Muscle layer of colon (tissue), 2 donors: ENCODE results near the gene SH3RF3.

Experiments used
- H3K27ac ChIP-seq: one replicate; pipeline ENCODE4 v1.7.0; 2013; ENCODE audit warnings: low read depth, mild to moderate bottlenecking, low read length, moderate library complexity
- H3K27me3 ChIP-seq, 2 donors: one replicate each; pipeline ENCODE4 v1.7.0; 2013; ENCODE audit warnings: low read length in 2 of 2, mild to moderate bottlenecking in 2 of 2; ENCODE audit not compliant: insufficient read depth in 2 of 2, control insufficient read depth in 1 of 2
- H3K36me3 ChIP-seq: one replicate; pipeline ENCODE4 v1.7.0; 2013; ENCODE audit warnings: mild to moderate bottlenecking, low read length; ENCODE audit not compliant: insufficient read depth
- H3K4me1 ChIP-seq: one replicate; pipeline ENCODE4 v1.7.0; 2013; ENCODE audit warnings: mild to moderate bottlenecking, low read length; ENCODE audit not compliant: insufficient read depth
- H3K4me3 ChIP-seq, 2 donors: one replicate each; pipeline ENCODE4 v1.7.0; 2013; ENCODE audit warnings: low read length in 2 of 2, low read depth in 1 of 2, mild to moderate bottlenecking in 1 of 2, moderate library complexity in 1 of 2
- H3K9ac ChIP-seq: one replicate; pipeline ENCODE4 v1.7.0; 2013; ENCODE audit warnings: low read length
- H3K9me3 ChIP-seq: one replicate; pipeline ENCODE4 v1.7.0; 2013; ENCODE audit warnings: mild to moderate bottlenecking, low read length
- donor health status: abdominal sarcoma.
- donor health status: Adenocarcinoma of cecum.

The SH3RF3 gene

GRCh38 chr2:109352898-109353689 is 224.1 kb downstream of the SH3RF3 start:
- no peak overlapping the region for H3K27ac ChIP-seq
- H3K4me1 ChIP-seq: peaks cover 29% of the 10 kb centered on the region
- no peak overlapping the region for H3K9ac ChIP-seq
- no peak overlapping the region for H3K4me3 ChIP-seq
- no peaks in the 10 kb centered on the region for H3K9me3 ChIP-seq
- no peaks in the 10 kb centered on the region for H3K27me3 ChIP-seq
- no peaks in the 10 kb centered on the region for H3K36me3 ChIP-seq

DNA sequence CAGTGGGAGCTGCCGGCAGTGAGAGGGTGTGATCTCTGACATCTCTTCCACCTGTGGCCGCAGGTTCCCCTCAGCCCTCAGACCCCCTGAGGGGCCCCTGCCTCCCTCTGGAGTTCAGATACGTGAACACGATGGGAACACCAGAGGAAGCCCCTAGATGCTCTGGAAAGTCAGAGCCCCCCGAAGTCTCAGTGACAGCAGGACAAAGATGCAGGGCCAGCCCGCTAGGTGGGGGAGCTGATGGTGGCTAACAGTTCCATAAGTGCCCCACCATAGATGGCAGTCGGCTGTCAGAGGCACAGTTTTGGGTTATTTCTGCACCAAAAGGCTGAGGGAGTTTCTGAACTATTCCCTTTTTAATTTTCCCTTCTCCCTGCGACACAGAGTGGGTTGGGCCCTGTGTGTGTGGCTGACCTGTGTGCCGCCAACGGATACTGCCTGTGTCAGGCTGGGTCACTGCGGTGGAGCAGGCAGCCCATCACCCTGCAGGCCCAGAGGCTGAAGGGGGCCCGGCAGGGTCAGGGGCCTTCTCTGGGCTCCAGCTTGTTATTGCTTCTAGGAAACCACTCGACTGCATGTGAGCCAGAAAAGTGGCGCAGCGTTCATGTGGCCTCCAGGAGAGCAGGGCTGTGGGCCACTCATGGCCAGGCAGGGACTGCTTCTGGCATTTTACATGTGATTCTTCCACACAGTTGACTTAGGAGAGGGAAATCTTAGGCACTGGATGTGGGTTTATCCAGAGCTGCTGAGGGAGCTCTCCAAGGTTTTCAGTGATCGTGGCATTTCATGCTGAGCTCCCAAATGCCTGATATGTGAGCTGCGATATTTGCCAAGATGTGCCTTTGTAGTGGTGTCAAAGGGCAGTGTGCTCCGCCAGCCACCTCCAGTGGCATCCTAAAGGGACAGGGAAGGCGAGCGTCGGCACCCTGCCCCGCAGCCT is 225.1 kb downstream of the SH3RF3 start:
- Histone ChIP-seq H3K27me3 (no peaks in the 10 kb centered on the region), H3K4me1 (peaks cover 24% of the 10 kb centered on the region), H3K27ac (no peak overlapping the region), H3K9ac (no peak overlapping the region), H3K9me3 (no peaks in the 10 kb centered on the region), H3K36me3 (no peaks in the 10 kb centered on the region), H3K4me3 (no peak overlapping the region)

DNA sequence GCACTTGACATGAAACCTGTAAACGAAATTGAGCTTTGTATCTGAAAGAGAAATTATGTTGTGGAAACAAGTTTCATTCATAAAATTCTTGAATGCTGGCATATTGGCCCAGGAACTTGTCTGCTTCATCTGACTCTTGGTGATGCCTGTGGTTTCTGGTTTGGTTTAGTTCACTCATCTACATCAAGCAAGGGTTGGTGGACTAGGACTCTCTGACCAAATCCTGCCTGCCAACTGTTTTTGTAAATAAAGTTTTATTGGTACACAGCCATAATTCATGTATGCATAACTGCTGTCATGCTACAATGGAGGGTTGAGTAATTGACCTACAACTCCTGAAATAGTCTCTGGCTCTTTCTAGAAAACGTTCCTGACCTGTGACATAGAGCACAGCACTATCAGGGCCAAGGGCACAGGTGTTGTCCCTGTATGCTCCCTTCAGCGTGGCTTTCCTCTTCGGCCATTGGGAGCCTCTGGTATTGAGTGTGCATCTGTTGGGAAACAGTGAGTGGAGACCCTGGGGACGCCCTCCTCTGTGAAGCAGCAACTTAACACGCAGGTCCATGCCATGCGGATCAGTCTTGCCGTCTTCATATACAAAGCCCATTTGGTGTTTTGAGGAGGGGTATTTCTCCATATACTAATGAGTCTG is 226.3 kb downstream of the SH3RF3 start:
- Histone ChIP-seq H3K36me3 (no peaks in the 10 kb centered on the region), H3K9me3 (no peaks in the 10 kb centered on the region), H3K27ac (no peak overlapping the region), H3K4me1 (peaks cover 16% of the 10 kb centered on the region), H3K9ac (no peak overlapping the region), H3K27me3 (no peaks in the 10 kb centered on the region), H3K4me3 (no peak overlapping the region)

DNA sequence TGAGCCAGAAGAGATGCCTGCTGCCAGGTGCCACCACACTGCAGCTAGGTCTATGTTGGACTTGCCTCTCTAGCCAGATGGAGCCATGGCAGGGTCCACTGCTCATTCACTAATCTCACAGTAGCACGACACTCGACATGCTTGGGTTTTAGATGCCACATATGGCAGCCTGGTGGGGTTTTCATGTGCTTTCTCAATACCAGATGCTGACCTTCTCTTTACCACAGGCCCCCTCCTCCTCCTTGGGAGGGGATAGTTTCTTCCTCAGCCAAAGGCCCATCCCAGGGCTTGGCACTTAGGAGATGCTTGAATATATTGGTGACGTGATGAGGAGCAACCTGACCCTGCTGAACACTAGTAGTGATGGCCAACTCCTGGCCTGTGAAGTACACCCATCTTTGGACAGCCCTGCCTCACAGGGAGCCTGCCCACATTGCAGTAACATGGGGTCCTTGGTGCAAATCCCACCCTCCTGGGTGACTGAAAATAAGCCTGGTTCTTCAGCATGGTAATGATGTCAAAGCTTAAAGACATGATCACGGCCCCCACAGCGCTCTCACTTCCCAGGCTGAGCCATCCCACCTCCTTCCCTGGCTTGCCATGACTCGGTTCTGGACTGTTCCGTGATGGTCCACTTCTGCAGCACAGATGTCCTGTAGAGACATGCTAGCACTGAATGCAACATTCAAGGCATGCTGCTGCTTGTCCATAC is 227.5 kb downstream of the SH3RF3 start:
- no peak overlapping the region for H3K27ac ChIP-seq
- H3K4me1 ChIP-seq: peaks cover 4% of the 10 kb centered on the region
- no peaks in the 10 kb centered on the region for H3K36me3 ChIP-seq
- H3K9me3 ChIP-seq: no peaks in the 10 kb centered on the region
- H3K27me3 ChIP-seq: no peaks in the 10 kb centered on the region
- no peak overlapping the region for H3K9ac ChIP-seq
- no peak overlapping the region for H3K4me3 ChIP-seq

GRCh38 chr2:109364217-109364616 is 235.2 kb downstream of the SH3RF3 start:
- no peaks in the 10 kb centered on the region for H3K4me1 ChIP-seq
- no peaks in the 10 kb centered on the region for H3K27me3 ChIP-seq
- no peak overlapping the region for H3K27ac ChIP-seq
- no peaks in the 10 kb centered on the region for H3K36me3 ChIP-seq
- no peak overlapping the region for H3K9ac ChIP-seq
- H3K9me3 ChIP-seq: no peaks in the 10 kb centered on the region
- H3K4me3 ChIP-seq: no peak overlapping the region

GRCh38 chr2:109365131-109365530 is 236.1 kb downstream of the SH3RF3 start:
- Histone ChIP-seq H3K9me3 (no peaks in the 10 kb centered on the region), H3K27me3 (no peaks in the 10 kb centered on the region), H3K4me1 (no peaks in the 10 kb centered on the region), H3K4me3 (no peak overlapping the region), H3K36me3 (no peaks in the 10 kb centered on the region), H3K9ac (no peak overlapping the region), H3K27ac (no peak overlapping the region)

- Histone ChIP-seq H3K36me3 (no peaks in the 10 kb centered on the region), H3K27ac (no peak overlapping the region), H3K9me3 (no peaks in the 10 kb centered on the region), H3K27me3 (no peaks in the 10 kb centered on the region), H3K4me1 (no peaks in the 10 kb centered on the region), H3K4me3 (no peak overlapping the region), H3K9ac (no peak overlapping the region)
Observed at GRCh38 chr2:109367683-109368082, 238.7 kb downstream of the SH3RF3 start.

DNA sequence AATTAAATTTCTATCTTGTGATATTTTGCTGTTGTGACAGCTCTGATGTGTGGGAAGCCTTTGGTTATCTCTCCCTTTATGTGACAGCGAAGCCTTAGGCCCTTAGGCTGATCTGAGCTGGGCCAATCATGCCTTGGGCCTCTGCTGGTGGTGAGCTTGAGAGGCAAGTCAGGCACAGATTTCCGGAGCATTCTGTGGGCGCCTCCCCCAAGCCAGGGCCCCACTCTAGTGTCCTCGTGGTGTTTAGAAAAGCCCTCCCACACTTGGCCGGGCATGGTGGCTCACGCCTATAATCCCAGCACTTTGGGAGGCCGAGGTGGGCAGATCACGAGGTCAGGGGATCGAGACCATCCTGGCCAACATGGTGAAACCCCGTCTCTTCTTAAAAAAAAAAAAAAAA is 239.8 kb downstream of the SH3RF3 start:
- H3K4me1 ChIP-seq: no peaks in the 10 kb centered on the region
- no peaks in the 10 kb centered on the region for H3K27me3 ChIP-seq
- no peaks in the 10 kb centered on the region for H3K9me3 ChIP-seq
- no peak overlapping the region for H3K4me3 ChIP-seq
- H3K9ac ChIP-seq: no peak overlapping the region
- H3K36me3 ChIP-seq: no peaks in the 10 kb centered on the region
- H3K27ac ChIP-seq: no peak overlapping the region

- Histone ChIP-seq H3K27ac (no peak overlapping the region), H3K9me3 (no peaks in the 10 kb centered on the region), H3K36me3 (no peaks in the 10 kb centered on the region), H3K27me3 (no peaks in the 10 kb centered on the region), H3K9ac (no peak overlapping the region), H3K4me1 (no peaks in the 10 kb centered on the region), H3K4me3 (no peak overlapping the region)
Observed at GRCh38 chr2:109369671-109370191, 240.7 kb downstream of the SH3RF3 start.

DNA sequence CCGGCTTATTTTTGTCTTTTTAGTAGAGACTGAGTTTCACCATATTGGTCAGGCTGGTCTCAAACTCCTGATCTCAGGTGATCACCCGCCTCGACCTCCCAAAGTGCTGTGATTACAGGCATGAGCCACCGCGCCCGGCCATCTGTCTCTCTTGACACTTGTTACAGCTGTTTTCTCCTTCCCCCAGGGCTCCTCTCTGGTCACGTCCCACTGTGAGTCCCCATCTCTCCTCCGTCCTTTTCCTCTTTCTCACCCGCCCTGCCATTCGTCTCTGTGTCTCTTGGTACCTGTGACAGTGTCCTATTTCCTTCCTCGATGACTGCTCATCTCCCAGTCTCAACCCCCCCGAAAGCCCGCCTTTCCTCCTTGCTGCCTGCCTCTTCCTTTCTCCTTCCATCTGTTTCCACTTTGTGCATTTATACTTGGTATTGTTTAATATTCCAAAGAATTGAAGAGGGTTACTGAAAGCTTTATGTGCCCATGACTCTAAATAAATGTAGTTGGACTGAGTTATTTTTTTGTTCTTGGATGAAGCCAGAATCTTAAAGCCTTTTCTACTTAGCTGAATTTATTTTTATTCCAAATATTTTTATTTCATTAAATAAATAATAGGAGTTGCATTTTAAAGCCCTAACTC is 241.5 kb downstream of the SH3RF3 start:
- Histone ChIP-seq H3K4me1 (no peaks in the 10 kb centered on the region), H3K27ac (no peak overlapping the region), H3K4me3 (no peak overlapping the region)

More for the DNA sequence above, 241.5 kb downstream of the SH3RF3 start:
- Histone ChIP-seq H3K27me3 (no peaks in the 10 kb centered on the region), H3K9me3 (no peaks in the 10 kb centered on the region), H3K36me3 (no peaks in the 10 kb centered on the region), H3K9ac (no peak overlapping the region)
